Karpas-422 (cell line): ENCODE measurements around the gene C19orf25. TPM values are rescaled to one million over a fixed set of nuclear protein-coding genes. Genes with fewer than 3 reads are reported as not detected.
A peak's percentile ranks its signal among the peaks of the same experiment; 100 is the strongest.
"Not testable (repeated sequence)": the region's sequence is repeated elsewhere in the genome, so short reads cannot be mapped to it uniquely, and the experiment has no call there.

Experiments
- DNase-seq: peaks from one replicate; pipeline ENCODE4 v3.0.0-alpha.2; 2015
- H2AFZ ChIP-seq: fragments of 200-600 bp; sonication (generic); 2 replicates; pipeline ENCODE4 v1.6.1; 2014; ENCODE audit warnings: antibody characterized with exemption, low read length, mixed read lengths
- H3K27ac ChIP-seq: fragments of 200-600 bp; sonication (generic); 2 replicates; pipeline ENCODE4 v1.5.1; 2014; ENCODE audit warnings: mild to moderate bottlenecking, low read length, moderate library complexity
- H3K27me3 ChIP-seq: fragments of 200-600 bp; sonication (generic); 2 replicates; pipeline ENCODE4 v1.6.1; 2014; ENCODE audit warnings: low read length, mixed read lengths
- H3K36me3 ChIP-seq: fragments of 200-600 bp; sonication (generic); 2 replicates; pipeline ENCODE4 v1.6.1; 2014; ENCODE audit warnings: low read length, mixed read lengths; ENCODE audit not compliant: insufficient read depth
- H3K4me1 ChIP-seq: fragments of 200-600 bp; sonication (generic); 2 replicates; pipeline ENCODE4 v1.6.1; 2014; ENCODE audit warnings: mild to moderate bottlenecking, low read length, mixed read lengths
- H3K4me2 ChIP-seq: fragments of 200-600 bp; sonication (generic); 2 replicates; pipeline ENCODE4 v1.6.1; 2014; ENCODE audit warnings: low read length, low read depth, mild to moderate bottlenecking; ENCODE audit not compliant: poor library complexity, severe bottlenecking
- H3K4me3 ChIP-seq: fragments of 200-600 bp; sonication (generic); 2 replicates; pipeline ENCODE4 v1.5.1; 2014; ENCODE audit warnings: mild to moderate bottlenecking, antibody characterized with exemption, low read length, mixed read lengths
- H3K79me2 ChIP-seq: fragments of 200-600 bp; sonication (generic); 2 replicates; pipeline ENCODE4 v1.6.1; 2014; ENCODE audit warnings: mild to moderate bottlenecking, low read length, mixed read lengths
- H3K9ac ChIP-seq: fragments of 200-600 bp; sonication (generic); 2 replicates; pipeline ENCODE4 v1.6.0; 2014; ENCODE audit warnings: low read length
- H3K9me2 ChIP-seq: fragments of 200-600 bp; sonication (generic), shearing (Covaris generic); replicated peaks from 2 replicates; pipeline ENCODE4 v1.6.0; 2014; ENCODE audit warnings: mild to moderate bottlenecking, low read length, moderate library complexity; ENCODE audit not compliant: insufficient read depth
- H3K9me3 ChIP-seq: fragments of 300-700, 200-600 bp; sonication (generic); 2 replicates; pipeline ENCODE4 v1.6.1; 2014; ENCODE audit warnings: low read length, mixed read lengths
- H4K20me1 ChIP-seq: fragments of 200-600 bp; sonication (generic); 2 replicates; pipeline ENCODE4 v1.6.1; 2014; ENCODE audit warnings: mild to moderate bottlenecking, antibody characterized with exemption, low read length, low read depth; ENCODE audit not compliant: insufficient read depth
- total RNA-seq: library from RNA; depleted of rRNA; stranded (reverse); fragments of >200 nt; shearing (Covaris generic); gene quantifications from 2 replicates; pipeline ENCODE4 v1.2.3, GENCODE V29; 2014; ENCODE audit warnings: low replicate concordance

C19orf25 gene
- total RNA-seq, 1 experiment from 2014 or later = 26.4 TPM

DNA sequence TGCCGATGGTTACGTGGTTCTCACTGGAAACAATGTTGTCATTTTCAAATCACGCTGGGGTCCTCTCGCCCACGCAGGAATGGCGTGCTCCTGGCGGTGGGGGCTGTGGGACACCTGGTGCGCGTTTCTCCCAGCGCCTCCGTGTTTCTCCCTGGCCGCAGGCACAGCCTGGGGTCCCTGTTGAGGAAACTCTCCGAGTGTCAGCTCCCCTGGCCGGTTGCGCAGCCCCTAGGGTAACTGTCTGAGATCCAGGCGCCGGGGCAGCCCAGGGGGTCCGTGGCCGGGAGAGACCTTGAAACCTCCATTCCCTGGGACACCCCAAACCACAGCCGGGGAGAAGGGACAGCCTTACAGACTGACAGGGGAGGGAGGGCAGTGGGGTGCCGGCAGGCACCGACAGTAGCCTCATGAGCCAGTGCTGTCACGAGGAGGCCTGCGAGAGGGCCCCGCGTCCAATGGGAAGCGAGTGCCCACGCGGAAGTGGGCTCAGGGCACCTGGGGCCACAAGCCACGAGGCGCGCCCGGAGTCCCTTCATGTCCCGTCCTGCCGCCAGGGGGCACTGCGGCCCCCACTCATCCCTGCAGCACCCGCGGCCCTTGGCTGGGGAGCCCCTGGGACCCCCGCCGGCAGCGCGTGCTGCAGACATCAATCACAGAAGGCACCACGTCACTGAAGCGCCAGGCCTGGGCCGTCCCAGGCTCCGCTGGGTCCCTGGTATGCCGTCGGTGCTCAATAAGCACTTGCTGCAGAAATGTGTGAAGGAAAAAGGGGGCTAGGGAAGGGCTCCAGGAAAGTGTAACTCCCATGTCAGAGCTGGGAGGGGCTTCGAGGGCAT is 24.3 kb upstream of the C19orf25 start:
- H3K27ac ChIP-seq = no peak overlapping the region
- peak overlapping the region; percentile 42; the same call in 1 of the 2 replicates for H2AFZ ChIP-seq
- H3K9me3 ChIP-seq = no peaks in the 10 kb centered on the region
- no peaks in the 10 kb centered on the region for H3K36me3 ChIP-seq
- no peak overlapping the region for H3K4me2 ChIP-seq
- H4K20me1 ChIP-seq = no peaks in the 10 kb centered on the region
- H3K4me3 ChIP-seq = no peak overlapping the region
- H3K9me2 ChIP-seq = no peaks in the 10 kb centered on the region
- H3K79me2 ChIP-seq = no peaks in the 10 kb centered on the region
- H3K9ac ChIP-seq = 0 out of 2 replicates have a peak overlapping the region, but pooled peaks have one; percentile 27
- DNase-seq = peak; percentile 89
- no peaks in the 10 kb centered on the region for H3K27me3 ChIP-seq
- peaks cover 7% of the 10 kb centered on the region for H3K4me1 ChIP-seq

DNA sequence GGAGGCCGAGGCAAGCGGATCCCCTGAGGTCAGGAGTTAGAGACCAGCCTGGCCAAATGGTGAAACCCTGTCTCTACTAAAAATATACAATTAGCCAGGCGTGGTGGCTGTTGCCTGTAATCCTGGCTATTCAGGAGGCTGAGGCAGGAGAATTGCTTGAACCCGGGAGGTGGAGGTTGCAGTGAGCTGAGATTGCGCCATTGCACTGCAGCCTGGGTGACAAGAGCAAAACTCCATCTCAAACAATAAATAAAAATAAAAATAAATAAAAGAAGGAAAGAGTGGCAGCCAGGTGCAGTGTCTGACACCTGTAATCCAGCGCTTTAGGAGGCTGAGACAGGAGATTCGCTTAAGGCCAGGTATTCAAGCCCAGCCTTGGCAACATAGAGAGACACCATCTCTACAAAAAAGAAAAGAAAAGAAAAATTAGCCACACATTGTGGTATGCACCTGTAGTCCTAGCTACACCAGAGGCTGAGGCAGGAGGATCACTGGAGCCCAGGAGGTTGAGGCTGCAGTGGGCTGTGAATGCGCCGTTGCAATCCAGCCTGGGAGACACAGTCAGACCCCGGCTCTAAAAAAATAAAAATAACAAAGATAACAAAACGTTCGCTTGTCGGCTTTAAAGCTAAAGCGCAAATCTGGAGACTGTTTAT is 23.5 kb upstream of the C19orf25 start:
- H3K4me1 ChIP-seq = peaks cover 11% of the 10 kb centered on the region
- no peak overlapping the region for H3K4me2 ChIP-seq
- H3K9me2 ChIP-seq = no peaks in the 10 kb centered on the region
- no peaks in the 10 kb centered on the region for H4K20me1 ChIP-seq
- H2AFZ ChIP-seq = no peak overlapping the region
- no peak for DNase-seq
- H3K27ac ChIP-seq = no peak overlapping the region
- no peaks in the 10 kb centered on the region for H3K36me3 ChIP-seq
- no peaks in the 10 kb centered on the region for H3K79me2 ChIP-seq
- H3K27me3 ChIP-seq = no peaks in the 10 kb centered on the region
- no peaks in the 10 kb centered on the region for H3K9me3 ChIP-seq
- H3K4me3 ChIP-seq = no peak overlapping the region
- no peak overlapping the region for H3K9ac ChIP-seq

- Histone ChIP-seq H3K4me2 (no peak overlapping the region), H3K36me3 (no peaks in the 10 kb centered on the region), H3K27ac (no peak overlapping the region), H3K4me1 (peaks cover 11% of the 10 kb centered on the region), H3K9me2 (no peaks in the 10 kb centered on the region), H4K20me1 (no peaks in the 10 kb centered on the region), H3K9ac (no peak overlapping the region), H3K4me3 (no peak overlapping the region), H2AFZ (no peak overlapping the region), H3K79me2 (no peaks in the 10 kb centered on the region), H3K9me3 (no peaks in the 10 kb centered on the region), H3K27me3 (no peaks in the 10 kb centered on the region)
- DNase-seq = no peak
These were observed 22.2 kb upstream of the C19orf25 start for GRCh38 chr19:1501200-1501595.

- H3K9ac ChIP-seq, H3K9me2 ChIP-seq, H3K4me2 ChIP-seq: not testable (repeated sequence)
These were observed 20.2 kb upstream of the C19orf25 start for GRCh38 chr19:1499231-1499630.

GRCh38 chr19:1497578-1498235 is 18.7 kb upstream of the C19orf25 start:
- Histone ChIP-seq H3K4me2 (no peak overlapping the region), H3K4me3 (no peak overlapping the region), H3K4me1 (peaks cover 5% of the 10 kb centered on the region; the same call in 1 of the 2 replicates), H3K36me3 (no peaks in the 10 kb centered on the region), H3K9me2 (no peaks in the 10 kb centered on the region), H3K9ac (no peak overlapping the region), H3K27ac (no peak overlapping the region), H3K9me3 (no peaks in the 10 kb centered on the region), H2AFZ (no peak overlapping the region), H3K79me2 (no peaks in the 10 kb centered on the region), H4K20me1 (no peaks in the 10 kb centered on the region), H3K27me3 (no peaks in the 10 kb centered on the region)
- DNase-seq = no peak

More at GRCh38 chr19:1499231-1499630, 20.2 kb upstream of the C19orf25 start:
- H3K9me3 ChIP-seq, H3K27ac ChIP-seq, H4K20me1 ChIP-seq, H3K36me3 ChIP-seq, H2AFZ ChIP-seq, H3K27me3 ChIP-seq, DNase-seq, H3K4me3 ChIP-seq, H3K79me2 ChIP-seq: not testable (repeated sequence)
- H3K4me1 ChIP-seq = peaks cover 11% of the 10 kb centered on the region

GRCh38 chr19:1496714-1497577 is 17.9 kb upstream of the C19orf25 start:
- Histone ChIP-seq H3K4me3 (no peak overlapping the region), H3K27me3 (no peaks in the 10 kb centered on the region), H3K36me3 (no peaks in the 10 kb centered on the region), H3K4me1 (peaks cover 5% of the 10 kb centered on the region; the same call in 1 of the 2 replicates), H3K79me2 (no peaks in the 10 kb centered on the region), H3K27ac (no peak overlapping the region), H3K4me2 (no peak overlapping the region), H3K9me2 (no peaks in the 10 kb centered on the region), H4K20me1 (no peaks in the 10 kb centered on the region), H2AFZ (no peak overlapping the region), H3K9ac (no peak overlapping the region), H3K9me3 (no peaks in the 10 kb centered on the region)
- DNase-seq = no peak

GRCh38 chr19:1495799-1496713 is 17.0 kb upstream of the C19orf25 start:
- Histone ChIP-seq H3K4me2 (no peak overlapping the region), H3K9me2 (no peaks in the 10 kb centered on the region), H3K27ac (no peak overlapping the region), H2AFZ (no peak overlapping the region), H3K9me3 (no peaks in the 10 kb centered on the region), H3K9ac (no peak overlapping the region), H4K20me1 (no peaks in the 10 kb centered on the region), H3K4me1 (peaks cover 7% of the 10 kb centered on the region; the same call in 1 of the 2 replicates), H3K36me3 (no peaks in the 10 kb centered on the region), H3K4me3 (no peak overlapping the region), H3K79me2 (no peaks in the 10 kb centered on the region), H3K27me3 (no peaks in the 10 kb centered on the region)
- DNase-seq = no peak
